Smooth muscle cell (in vitro differentiated cells): ENCODE results near the gene GPR137B. TPM values are rescaled to one million over a fixed set of nuclear protein-coding genes. Genes with fewer than 3 reads are reported as not detected.

Source experiments
- DNase-seq: peaks from one replicate; lab custom pipeline; 2025; ENCODE audit not compliant: unreplicated experiment; lab: John Stamatoyannopoulos, UW
- H2AFZ ChIP-seq: fragments of 200-600 bp; sonication (generic); 2 replicates; pipeline ENCODE4 v1.6.0; 2016; ENCODE audit warnings: antibody characterized with exemption, low read depth, mild to moderate bottlenecking
- H3F3A ChIP-seq: fragments of 200-600 bp; sonication (generic); 2 replicates; pipeline ENCODE4 v1.6.0; 2017; ENCODE audit warnings: antibody characterized with exemption, low read depth
- H3K27ac ChIP-seq: fragments of 200-600 bp; sonication (generic); 2 replicates; pipeline ENCODE4 v1.5.1; 2016; ENCODE audit warnings: low read depth, mild to moderate bottlenecking
- H3K27me3 ChIP-seq: fragments of 200-600 bp; sonication (generic); 2 replicates; pipeline ENCODE4 v1.6.1; 2016; ENCODE audit warnings: low read depth, mild to moderate bottlenecking
- H3K36me3 ChIP-seq: fragments of 200-600 bp; sonication (generic); 2 replicates; pipeline ENCODE4 v1.5.1; 2016; ENCODE audit warnings: low read depth
- H3K4me1 ChIP-seq: fragments of 200-600 bp; sonication (generic); 2 replicates; pipeline ENCODE4 v1.5.1; 2016; ENCODE audit warnings: low read depth
- H3K4me2 ChIP-seq: fragments of 200-600 bp; sonication (generic); 2 replicates; pipeline ENCODE4 v1.6.0; 2016; ENCODE audit warnings: mild to moderate bottlenecking
- H3K4me3 ChIP-seq: fragments of 200-600 bp; sonication (generic); 2 replicates; pipeline ENCODE4 v1.5.1; 2016; ENCODE audit warnings: mild to moderate bottlenecking
- H3K79me2 ChIP-seq: fragments of 200-600 bp; sonication (generic); 2 replicates; pipeline ENCODE4 v1.6.0; 2016; ENCODE audit warnings: low read depth, mild to moderate bottlenecking
- H3K9ac ChIP-seq: fragments of 200-600 bp; sonication (generic); 2 replicates; pipeline ENCODE4 v1.6.0; 2016; ENCODE audit warnings: low read depth
- H3K9me3 ChIP-seq: fragments of 200-600 bp; sonication (generic); replicated peaks from 2 replicates; pipeline ENCODE4 v1.5.1; 2016; ENCODE audit warnings: low read depth
- H4K20me1 ChIP-seq: fragments of 200-600 bp; sonication (generic); 2 replicates; pipeline ENCODE4 v1.6.0; 2016; ENCODE audit warnings: low read depth
- CTCF ChIP-seq: fragments of 200-600 bp; sonication (generic); IDR thresholded peaks from 2 replicates; pipeline ENCODE4 v1.5.1; 2017; ENCODE audit warnings: borderline replicate concordance, mild to moderate bottlenecking, antibody characterized with exemption; ENCODE audit not compliant: insufficient read depth, poor library complexity, severe bottlenecking
- WGBS: methylation state at CpG from one replicate; pipeline ENCODE4 v1.1.7; 2016; ENCODE audit warnings: low lambda C conversion rate; 5-methylcytosine and 5-hydroxymethylcytosine counted together
- polyA plus RNA-seq: library from polyadenylated mRNA; unstranded; fragments of >200 nt; fragmentation: Nextera tagmentation; extraction: Ambion mirVana; gene quantifications from 2 replicates; pipeline ENCODE4 v1.2.1, GENCODE V29; 2016
- total RNA-seq: library from RNA; depleted of rRNA; stranded (reverse); fragments of >200 nt; gene quantifications from 2 replicates; pipeline ENCODE4 v1.2.3, GENCODE V29; 2014

GPR137B gene
- total and polyA plus RNA-seq, 2 experiments from 2014 or later: 16.2 to 17.7 TPM

- Histone ChIP-seq H3K36me3 (no peaks in the 10 kb centered on the region), H3K27me3 (no peaks in the 10 kb centered on the region), H4K20me1 (peaks cover 6% of the 10 kb centered on the region), H3K27ac (no peak overlapping the region), H3F3A (no peaks in the 10 kb centered on the region), H3K4me2 (no peak overlapping the region), H3K9me3 (no peaks in the 10 kb centered on the region), H3K4me3 (no peak overlapping the region), H3K79me2 (no peaks in the 10 kb centered on the region), H3K4me1 (no peaks in the 10 kb centered on the region), H2AFZ (no peak overlapping the region), H3K9ac (no peak overlapping the region)
- DNase-seq: no peak
- TF ChIP-seq CTCF: no peak
These were observed 29.8 kb downstream of the GPR137B start for GRCh38 chr1:236172041-236172579.

DNA sequence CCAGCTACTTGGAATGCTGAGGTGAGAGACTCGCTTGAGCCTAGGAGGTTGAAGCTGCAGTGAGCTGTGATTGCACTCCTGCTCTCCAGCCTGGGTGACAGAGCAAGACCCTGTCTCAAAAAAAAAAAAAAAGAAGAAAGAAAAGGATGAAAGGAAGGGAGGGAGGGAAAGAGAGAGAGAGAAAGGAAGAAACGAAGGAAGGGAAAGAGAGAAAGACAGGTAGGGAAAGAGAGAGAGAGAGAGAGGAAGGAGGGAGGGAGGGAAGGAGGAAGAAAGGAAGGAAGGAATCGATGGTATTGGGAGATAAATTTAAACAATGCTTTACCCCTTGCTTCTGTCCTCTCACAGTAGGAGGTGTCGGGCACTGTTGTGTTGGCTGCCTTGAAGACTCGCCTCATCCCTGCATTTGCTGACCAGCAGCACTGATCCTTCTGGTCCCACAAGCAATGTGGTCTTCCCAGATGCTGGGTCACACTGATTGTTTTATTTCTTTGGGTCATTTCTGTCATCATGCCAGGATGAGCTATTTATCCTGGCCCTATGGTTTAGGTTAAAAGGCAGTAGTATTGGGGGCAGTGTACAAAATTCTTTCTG lies 30.9 kb downstream of the GPR137B start:
- Histone ChIP-seq H3K36me3 (no peaks in the 10 kb centered on the region), H3K9ac (no peak overlapping the region), H3F3A (no peaks in the 10 kb centered on the region), H3K27me3 (no peaks in the 10 kb centered on the region), H3K4me1 (no peaks in the 10 kb centered on the region), H3K4me2 (no peak overlapping the region), H2AFZ (no peak overlapping the region), H3K9me3 (no peaks in the 10 kb centered on the region), H3K27ac (no peak overlapping the region), H3K4me3 (no peak overlapping the region), H4K20me1 (peaks cover 6% of the 10 kb centered on the region), H3K79me2 (no peaks in the 10 kb centered on the region)
- 81% methylated on average over 5 of the region's 5 CpGs for WGBS
- DNase-seq: no peak
- no peak for TF ChIP-seq CTCF

DNA sequence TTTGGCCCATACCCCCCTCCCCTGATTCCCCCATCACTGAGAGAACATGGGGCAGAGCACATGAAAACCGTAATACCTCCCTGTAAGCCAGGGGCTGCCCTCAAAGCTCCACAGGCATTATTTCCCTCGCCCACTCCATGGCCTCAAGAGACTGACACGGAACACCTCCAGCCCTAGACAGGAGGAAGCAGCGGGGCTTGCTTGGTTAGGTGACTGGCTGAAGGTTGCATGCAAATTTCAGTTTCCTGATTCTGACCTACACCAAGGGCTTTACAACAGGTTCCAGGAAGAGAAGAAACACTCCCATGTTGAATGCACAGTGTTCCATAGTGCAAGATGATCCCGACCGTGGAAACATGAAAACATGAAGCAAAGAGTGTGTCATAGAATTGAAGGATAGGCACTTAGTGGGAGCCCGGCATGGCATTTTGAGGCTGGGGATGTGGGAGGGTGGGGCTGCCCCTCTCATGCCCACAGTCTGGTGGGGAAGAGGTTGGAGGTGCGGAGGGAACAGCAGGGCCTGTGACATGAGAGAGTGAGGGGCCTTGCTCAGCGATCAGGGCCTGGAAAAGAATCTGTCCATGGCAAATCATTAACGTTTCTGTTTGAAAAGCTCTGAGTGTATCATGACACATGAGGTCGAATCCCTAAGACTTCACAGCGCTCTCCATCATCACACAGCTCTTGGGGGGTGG lies 33.5 kb downstream of the GPR137B start:
- WGBS: 91% methylated on average over 12 of the region's 12 CpGs

More for the DNA sequence above, 33.5 kb downstream of the GPR137B start:
- no peaks in the 10 kb centered on the region for H3K36me3 ChIP-seq
- peaks cover 6% of the 10 kb centered on the region for H4K20me1 ChIP-seq
- no peak for DNase-seq
- H3K27ac ChIP-seq: no peak overlapping the region
- no peak overlapping the region for H2AFZ ChIP-seq
- no peaks in the 10 kb centered on the region for H3K9me3 ChIP-seq
- no peak overlapping the region for H3K4me3 ChIP-seq
- H3K27me3 ChIP-seq: no peaks in the 10 kb centered on the region
- no peak overlapping the region for H3K4me2 ChIP-seq
- no peaks in the 10 kb centered on the region for H3K4me1 ChIP-seq
- H3K79me2 ChIP-seq: no peaks in the 10 kb centered on the region
- TF ChIP-seq CTCF: no peak
- no peaks in the 10 kb centered on the region for H3F3A ChIP-seq
- no peak overlapping the region for H3K9ac ChIP-seq
